Erythroblast (primary cell): ENCODE data around the gene IFI30.

Source experiments
- GATA1 ChIP-seq: IDR thresholded peaks from 2 replicates; pipeline ENCODE4 v1.6.1; 2011; ENCODE audit warnings: low read depth, mild to moderate bottlenecking, control low read depth, low read length, moderate library complexity
- POLR2A ChIP-seq: IDR thresholded peaks from 2 replicates; pipeline ENCODE4 v1.6.1; 2011; ENCODE audit warnings: mild to moderate bottlenecking, low read length

DNA sequence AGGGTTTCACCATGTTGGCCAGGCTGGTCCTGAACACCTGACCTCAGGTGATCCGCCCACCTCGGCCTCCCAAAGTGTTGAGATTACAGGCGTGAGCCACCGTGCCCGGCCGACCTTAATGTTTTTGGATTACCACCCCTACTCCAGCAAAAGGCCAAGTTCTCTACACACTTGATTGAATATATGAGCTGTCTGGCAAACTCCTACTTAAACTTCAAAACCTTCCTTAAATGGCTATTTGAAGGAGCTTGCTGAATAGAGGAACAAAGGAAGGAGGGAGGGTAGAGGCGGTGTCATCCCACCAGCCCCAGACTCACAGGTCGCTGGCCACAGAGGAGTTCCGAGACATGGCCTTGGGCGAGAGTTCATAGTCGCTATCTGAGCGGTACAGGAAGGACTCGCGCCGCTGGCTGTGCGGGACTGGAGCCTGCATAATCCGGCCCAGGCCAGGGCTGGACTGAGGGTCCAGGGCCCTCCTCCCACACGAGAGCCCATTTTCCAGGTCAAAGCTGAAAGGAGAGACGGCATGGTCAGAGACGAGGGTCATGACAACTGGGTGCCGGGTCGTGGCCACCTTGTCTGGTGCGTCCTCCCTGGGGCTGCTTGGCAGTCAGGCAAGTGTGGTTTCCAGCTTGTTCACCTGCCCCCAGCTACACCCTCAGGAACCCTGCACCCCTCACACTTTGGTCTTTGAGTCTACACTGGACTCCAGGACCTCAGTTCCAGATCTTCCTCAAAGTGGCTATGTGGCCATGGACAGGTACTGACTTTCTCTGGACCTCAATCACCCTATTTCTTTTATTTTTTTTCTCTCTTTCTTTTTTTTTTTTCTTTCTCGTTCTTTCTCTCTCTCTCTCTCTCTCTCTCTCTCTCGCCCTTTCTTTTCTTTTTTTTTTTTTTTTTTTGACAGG lies 48.5 kb downstream of the IFI30 start:
- TF ChIP-seq POLR2A = no peak
- no peak for TF ChIP-seq GATA1
